HCT116 (cell line): ENCODE results near the gene SMAGP. TPM values are rescaled to one million over a fixed set of nuclear protein-coding genes. Genes with fewer than 3 reads are reported as not detected.

Experiments used
- ATAC-seq: fragments of 200-7000 bp; cut with Tn5 transposase; 2 replicates; pipeline ENCODE4 v1.9.1; 2020; ENCODE audit warnings: mild to moderate bottlenecking, moderate library complexity
- BruUV-seq: library from RNA; stranded (reverse); fragments of 400-500 nt; replicated peaks from 2 replicates; lab custom pipeline; 2021; lab: Mats Ljungman, UMichigan
- CTCF ChIA-PET: fragments of 300-600 bp; sonication (Branson Sonifier 250); formaldehyde crosslinking; loops from one replicate; lab custom pipeline; 2021; ENCODE audit warnings: antibody characterized with exemption; lab: Charles Lee
- POLR2A ChIA-PET: fragments of 300-600, 350-600 bp; sonication (Branson Sonifier 250); formaldehyde crosslinking; loops from one replicate; lab custom pipeline; 2021; ENCODE audit warnings: antibody characterized with exemption; lab: Charles Lee
- RAD21 ChIA-PET, 2 experiments: fragments of 300-600 bp; sonication (Branson Sonifier 250); formaldehyde crosslinking; loops; one replicate each; lab custom pipeline; 2023; ENCODE audit warnings: low total read pairs in 2 of 2; ENCODE audit not compliant: uncharacterized antibody in 2 of 2, unreplicated experiment in 2 of 2, low non-redundant PET in 1 of 2; lab: Charles Lee
- DNase-seq: peaks from one replicate; pipeline ENCODE4 v3.0.0-alpha.2; 2010; ENCODE audit warnings: low read depth, low spot score
- H2AFZ ChIP-seq: fragments of 200-600 bp; shearing (Covaris generic), sonication (generic); 2 replicates; pipeline ENCODE4 v1.6.1; 2017; ENCODE audit warnings: low read depth, mixed run types, mixed read lengths, antibody characterized with exemption, low read length; ENCODE audit not compliant: poor library complexity, severe bottlenecking
- H3K27ac ChIP-seq: 2 replicates; pipeline ENCODE4 v1.5.1; 2012; ENCODE audit warnings: low read depth, low read length
- H3K27me3 ChIP-seq: fragments of 200-600 bp; sonication (generic); 2 replicates; pipeline ENCODE4 v1.6.1; 2016; ENCODE audit warnings: mixed run types, low read length, mixed read lengths; ENCODE audit not compliant: insufficient read depth
- H3K36me3 ChIP-seq, 2 experiments: fragments of 200-500 bp in 1 of 2; fragments of 200-600 bp in 1 of 2; sonication (Bioruptor generic) in 1 of 2; sonication (generic) in 1 of 2; 2 replicates each; pipeline versions ENCODE4 v1.5.1 to v1.6.1; 2014 to 2016; ENCODE audit warnings: low read length in 2 of 2, inconsistent platforms in 1 of 2, mixed read lengths in 1 of 2, mixed run types in 1 of 2; ENCODE audit not compliant: insufficient read depth in 2 of 2, control insufficient read depth in 1 of 2
- H3K4me1 ChIP-seq, 2 experiments: fragments of 200-600 bp in 1 of 2; sonication (generic) in 1 of 2; 2 replicates each; pipeline versions ENCODE4 v1.5.1 to v1.6.1; 2012 to 2017; ENCODE audit warnings: low read length in 2 of 2, inconsistent platforms in 1 of 2, mild to moderate bottlenecking in 1 of 2, mixed read lengths in 1 of 2, mixed run types in 1 of 2, moderate library complexity in 1 of 2; ENCODE audit not compliant: insufficient read depth in 2 of 2, control insufficient read depth in 1 of 2
- H3K4me2 ChIP-seq: fragments of 200-600 bp; sonication (generic); 2 replicates; pipeline ENCODE4 v1.6.1; 2017; ENCODE audit warnings: mixed run types, low read length, mixed read lengths
- H3K4me3 ChIP-seq, 2 experiments: fragments of 200-600 bp in 1 of 2; sonication (generic) in 1 of 2; replicated peaks in 1 of 2; 2 replicates each; pipeline ENCODE4 v1.5.1; 2011 to 2016; ENCODE audit warnings: low read length in 2 of 2, control low read depth in 1 of 2, low read depth in 1 of 2, mild to moderate bottlenecking in 1 of 2, mixed read lengths in 1 of 2, mixed run types in 1 of 2
- H3K79me2 ChIP-seq: fragments of 200-600 bp; sonication (generic); 2 replicates; pipeline ENCODE4 v1.6.1; 2017; ENCODE audit warnings: mild to moderate bottlenecking, mixed run types, low read length, moderate library complexity, mixed read lengths; ENCODE audit not compliant: insufficient read depth
- H3K9ac ChIP-seq: fragments of 200-600 bp; sonication (generic); 2 replicates; pipeline ENCODE4 v1.6.1; 2016; ENCODE audit warnings: low read length, mixed read lengths
- H3K9me2 ChIP-seq: fragments of 200-600 bp; sonication (generic), shearing (Covaris generic); 2 replicates; pipeline ENCODE4 v1.6.1; 2017; ENCODE audit warnings: mixed run types, mild to moderate bottlenecking, moderate library complexity; ENCODE audit not compliant: insufficient read depth
- H3K9me3 ChIP-seq, 2 experiments: fragments of 200-500 bp in 1 of 2; fragments of 200-600 bp in 1 of 2; sonication (Bioruptor generic) in 1 of 2; sonication (generic) in 1 of 2; 2 replicates each; pipeline ENCODE4 v1.6.1; 2014 to 2017; ENCODE audit warnings: low read length in 2 of 2, mixed read lengths in 2 of 2, inconsistent platforms in 1 of 2, low read depth in 1 of 2, mild to moderate bottlenecking in 1 of 2, mixed run types in 1 of 2, moderate library complexity in 1 of 2; ENCODE audit not compliant: control insufficient read depth in 1 of 2, insufficient read depth in 1 of 2
- H4K20me1 ChIP-seq: fragments of 200-600 bp; sonication (generic), shearing (Covaris generic); 2 replicates; pipeline ENCODE4 v1.6.1; 2017; ENCODE audit warnings: mixed run types, mild to moderate bottlenecking, moderate library complexity; ENCODE audit not compliant: insufficient read depth
- ATF3 ChIP-seq: IDR thresholded peaks from 2 replicates; pipeline ENCODE4 v1.6.1; 2012
- CBX3 ChIP-seq: IDR thresholded peaks from 2 replicates; pipeline ENCODE4 v1.6.1; 2012; ENCODE audit warnings: low read depth
- ELF1 ChIP-seq: IDR thresholded peaks from 2 replicates; pipeline ENCODE4 v1.6.1; 2012; ENCODE audit warnings: low read depth, borderline replicate concordance
- FOSL1 ChIP-seq: IDR thresholded peaks from 2 replicates; pipeline ENCODE4 v1.6.1; 2012; ENCODE audit warnings: low read depth
- RAD21 ChIP-seq: IDR thresholded peaks from 2 replicates; pipeline ENCODE4 v1.6.1; 2012; ENCODE audit warnings: low read depth, mild to moderate bottlenecking
- REST ChIP-seq: IDR thresholded peaks from 2 replicates; pipeline ENCODE4 v1.6.1; 2012; ENCODE audit warnings: low read depth
- SIN3A ChIP-seq: IDR thresholded peaks from 2 replicates; pipeline ENCODE4 v1.6.1; 2012; ENCODE audit warnings: low read depth
- TCF7L2 ChIP-seq: IDR thresholded peaks from 2 replicates; pipeline ENCODE4 v1.7.0; 2011; ENCODE audit warnings: borderline replicate concordance, inconsistent platforms; ENCODE audit not compliant: insufficient read depth, insufficient read length; ENCODE audit errors: extremely low read depth
- ZFX ChIP-seq: fragments of 450-650 bp; IDR thresholded peaks from 2 replicates; pipeline ENCODE4 v1.6.1; 2017
- ZNF274 ChIP-seq: fragments of 200-500 bp; sonication (Bioruptor generic); IDR thresholded peaks from 2 replicates; pipeline ENCODE4 v1.6.1; 2014; ENCODE audit warnings: mild to moderate bottlenecking, low read depth, low read length, inconsistent platforms
- intact Hi-C: fragments of 100-400 bp; cut with micrococcal nuclease; formaldehyde crosslinking; loops from 2 replicates; pipeline ENCODE4 v1.10.0; 2022
- total RNA-seq: library from RNA; stranded (reverse); gene quantifications from one replicate; pipeline ENCODE4 v1.2.1, GENCODE V29; 2021; ENCODE audit not compliant: unreplicated experiment

The SMAGP gene
- total RNA-seq, 1 experiment from 2014 or later, result 39.9 TPM

DNA sequence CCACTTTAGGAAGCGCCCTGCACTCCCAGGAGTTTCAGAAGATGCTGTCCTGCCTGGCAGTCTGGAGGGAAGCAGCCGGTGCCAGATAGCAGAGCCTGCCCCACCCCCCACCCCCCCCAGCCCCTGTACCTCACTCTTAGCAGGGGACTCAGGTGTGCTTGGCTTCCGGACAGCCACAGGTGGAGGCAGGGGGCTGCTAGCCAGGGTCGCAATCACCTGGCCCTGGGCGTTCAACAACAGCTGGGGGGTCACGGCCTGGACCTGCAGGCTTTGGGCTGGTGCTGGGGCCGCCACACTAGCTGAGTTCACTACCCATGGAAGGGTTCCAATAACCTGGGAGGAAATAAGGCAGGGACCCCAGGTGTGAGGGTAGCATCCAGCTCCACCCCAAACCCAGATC lies 74.4 kb downstream of the SMAGP start:
- ATAC-seq, result no peak
- TF ChIP-seq ZNF274 (no peak), RAD21 (no peak), ATF3 (no peak), REST (no peak), ELF1 (no peak), TCF7L2 (no peak), FOSL1 (no peak), SIN3A (no peak), ZFX (no peak), CBX3 (no peak)
- H3K4me2 ChIP-seq, result no peak overlapping the region
- no peak overlapping the region for H3K9ac ChIP-seq
- H3K9me2 ChIP-seq, result no peaks in the 10 kb centered on the region
- H3K27me3 ChIP-seq, result no peaks in the 10 kb centered on the region
- no peak for DNase-seq
- no peak overlapping the region for H3K27ac ChIP-seq
- H4K20me1 ChIP-seq, result no peaks in the 10 kb centered on the region
- ChIA-PET POLR2A (no interaction called here), CTCF (no interaction called here), RAD21 (no interaction called here)
- H3K4me1 ChIP-seq, result peaks cover 5 to 12% of the 10 kb centered on the region in 2 experiments
- no peak overlapping the region for H2AFZ ChIP-seq
- no peaks in the 10 kb centered on the region for H3K9me3 ChIP-seq
- intact Hi-C loops, result no loop called here
- no peak overlapping the region for H3K4me3 ChIP-seq
- no peaks in the 10 kb centered on the region for H3K79me2 ChIP-seq
- no TSS peak for BruUV-seq
- H3K36me3 ChIP-seq, result no peaks in the 10 kb centered on the region

Other genes starting within 250 kb of the SMAGP start
- gene SLC11A2, start 244.0 kb downstream of the SMAGP start, total RNA-seq, result 38.7 TPM
- 70.8 TPM for gene LETMD1, start 222.1 kb downstream of the SMAGP start, total RNA-seq
- gene CSRNP2, start 186.8 kb downstream of the SMAGP start, total RNA-seq, result 19.0 TPM
- gene TFCP2, start 97.3 kb downstream of the SMAGP start, total RNA-seq, result 31.6 TPM
- gene POU6F1, start 52.4 kb downstream of the SMAGP start, total RNA-seq, result 6.4 TPM
- 157 TPM for gene DAZAP2, start 31.6 kb downstream of the SMAGP start, total RNA-seq
- 0.22 TPM for gene BIN2, start 53.8 kb upstream of the SMAGP start, total RNA-seq
- not detected for gene CELA1, start 76.3 kb upstream of the SMAGP start, total RNA-seq
- 16.4 TPM for gene GALNT6, start 121.0 kb upstream of the SMAGP start, total RNA-seq
- 1.4 TPM for gene SLC4A8, start 154.4 kb upstream of the SMAGP start, total RNA-seq